DMS 273 (cell line): ENCODE data around the gene KCNAB2.
"Not testable (repeated sequence)": the region's sequence is repeated elsewhere in the genome, so short reads cannot be mapped to it uniquely, and the experiment has no call there.

Experiments used
- DNase-seq: peaks from one replicate; lab custom pipeline; 2025; ENCODE audit not compliant: unreplicated experiment; lab: John Stamatoyannopoulos, UW

Gene KCNAB2

DNA sequence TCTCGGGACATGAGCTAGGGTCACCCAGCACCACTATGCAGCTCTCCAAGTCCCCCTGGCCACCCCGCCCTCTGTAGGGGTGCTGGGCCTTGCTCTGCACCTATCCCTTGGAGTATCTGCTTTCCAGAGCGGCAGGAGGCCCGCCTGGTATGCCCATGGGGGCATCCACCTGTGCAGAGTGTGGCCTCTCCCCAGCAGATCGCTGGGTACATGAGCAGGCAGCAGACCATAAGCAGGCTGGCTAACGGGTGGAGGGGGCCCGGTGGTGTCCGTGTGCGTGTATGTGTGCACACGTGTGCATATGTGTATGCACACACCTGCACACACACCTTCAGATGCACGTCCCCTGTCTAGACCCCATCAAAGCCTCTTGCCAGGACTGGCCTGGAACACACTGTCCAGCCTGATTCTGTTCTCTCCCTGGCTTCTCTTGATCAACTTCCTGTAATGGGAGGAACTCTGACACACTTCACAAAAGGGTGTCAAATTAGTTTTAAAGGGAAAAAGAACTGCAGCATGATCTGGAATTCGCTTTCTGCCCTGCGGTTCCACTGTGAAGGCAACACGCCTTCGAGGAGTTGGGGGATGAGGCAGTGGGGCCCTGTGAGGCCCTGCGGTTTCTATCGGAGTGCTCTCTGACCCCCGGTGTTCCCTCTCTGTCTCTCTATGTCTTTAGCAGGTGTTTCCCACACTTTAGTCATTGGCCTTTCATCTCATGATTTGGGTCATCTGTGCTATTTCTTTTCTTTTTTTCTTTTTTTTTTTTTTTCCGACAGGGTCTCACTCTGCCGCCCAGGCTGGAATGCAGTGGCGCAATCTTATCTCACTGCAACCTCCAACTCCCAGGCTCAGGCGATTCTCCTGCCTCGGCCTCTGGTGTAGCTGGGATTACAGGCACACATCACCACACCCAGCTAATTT is 36.3 kb upstream of the KCNAB2 start:
- no peak for DNase-seq

DNA sequence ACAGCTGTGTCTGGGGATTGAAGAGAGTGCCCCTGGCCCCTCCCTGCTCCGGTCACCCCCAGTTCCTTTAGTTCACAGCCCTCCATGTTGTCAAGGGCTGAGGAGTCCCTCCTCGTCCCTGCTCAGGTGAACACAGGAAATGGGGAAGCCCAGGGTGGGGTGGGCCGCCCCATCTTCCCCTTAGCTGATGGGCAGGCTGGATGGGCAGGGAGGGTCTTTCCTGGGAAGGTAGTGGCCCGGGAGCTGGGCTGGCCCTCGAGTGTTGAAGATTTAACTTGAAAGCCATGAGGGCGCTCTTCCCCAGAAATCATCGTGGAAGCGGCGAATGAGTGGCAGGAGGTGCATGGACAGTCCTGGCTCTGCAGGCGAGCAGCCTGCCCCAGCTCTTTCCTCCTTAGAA is 35.1 kb upstream of the KCNAB2 start:
- no peak for DNase-seq

DNA sequence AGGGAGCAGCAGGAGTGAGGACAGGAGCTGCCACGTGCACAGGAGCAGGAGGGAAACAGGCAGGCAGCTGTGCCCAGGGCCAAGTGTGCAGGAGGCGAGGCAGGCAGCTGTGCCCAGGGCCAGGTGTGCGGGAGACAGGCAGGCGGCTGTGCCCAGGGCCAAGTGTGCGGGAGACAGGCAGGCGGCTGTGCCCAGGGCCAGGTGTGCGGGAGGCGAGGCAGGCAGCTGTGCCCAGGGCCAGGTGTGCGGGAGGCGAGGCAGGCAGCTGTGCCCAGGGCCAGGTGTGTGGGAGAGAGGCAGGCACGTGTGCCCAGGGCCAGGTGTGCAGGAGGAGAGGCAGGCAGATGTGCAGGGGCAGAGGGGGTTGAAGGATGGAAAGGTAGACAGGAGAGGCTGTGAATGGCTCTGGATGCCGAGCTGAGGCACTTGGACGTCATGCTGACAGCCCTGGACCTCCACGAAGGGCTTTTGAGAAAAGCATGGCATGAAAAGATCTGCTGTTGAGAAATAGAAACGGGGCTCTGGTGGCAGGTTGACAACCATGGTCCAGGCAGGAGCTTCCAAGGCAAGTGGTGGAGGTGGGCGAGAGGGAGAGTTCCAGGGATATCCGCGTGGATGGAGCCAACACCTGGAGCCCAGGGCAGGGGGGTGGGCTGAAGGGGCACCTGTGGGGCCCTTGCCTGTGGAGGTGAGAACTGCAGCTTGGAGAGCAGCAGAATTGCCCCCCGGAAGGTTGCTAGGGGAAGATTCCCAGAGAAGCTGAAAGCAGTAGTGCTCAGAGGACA is 34.3 kb upstream of the KCNAB2 start:
- DNase-seq = no peak

DNA sequence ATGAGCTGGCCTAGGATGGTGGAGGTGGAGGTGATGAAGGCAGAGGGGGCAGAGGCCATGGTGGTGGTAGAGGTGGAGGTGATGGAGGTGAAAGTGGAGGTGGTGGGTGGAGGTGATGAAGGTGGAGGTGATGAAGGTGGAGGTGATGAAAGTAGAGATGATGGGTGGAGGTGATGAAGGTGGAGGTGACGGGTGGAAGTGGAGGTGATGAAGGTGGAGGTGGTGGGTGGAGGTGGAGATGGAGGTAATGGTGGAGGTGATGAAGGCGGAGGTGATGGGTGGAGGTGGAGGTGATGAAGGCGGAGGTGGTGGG is 33.8 kb upstream of the KCNAB2 start:
- DNase-seq = no peak

DNA sequence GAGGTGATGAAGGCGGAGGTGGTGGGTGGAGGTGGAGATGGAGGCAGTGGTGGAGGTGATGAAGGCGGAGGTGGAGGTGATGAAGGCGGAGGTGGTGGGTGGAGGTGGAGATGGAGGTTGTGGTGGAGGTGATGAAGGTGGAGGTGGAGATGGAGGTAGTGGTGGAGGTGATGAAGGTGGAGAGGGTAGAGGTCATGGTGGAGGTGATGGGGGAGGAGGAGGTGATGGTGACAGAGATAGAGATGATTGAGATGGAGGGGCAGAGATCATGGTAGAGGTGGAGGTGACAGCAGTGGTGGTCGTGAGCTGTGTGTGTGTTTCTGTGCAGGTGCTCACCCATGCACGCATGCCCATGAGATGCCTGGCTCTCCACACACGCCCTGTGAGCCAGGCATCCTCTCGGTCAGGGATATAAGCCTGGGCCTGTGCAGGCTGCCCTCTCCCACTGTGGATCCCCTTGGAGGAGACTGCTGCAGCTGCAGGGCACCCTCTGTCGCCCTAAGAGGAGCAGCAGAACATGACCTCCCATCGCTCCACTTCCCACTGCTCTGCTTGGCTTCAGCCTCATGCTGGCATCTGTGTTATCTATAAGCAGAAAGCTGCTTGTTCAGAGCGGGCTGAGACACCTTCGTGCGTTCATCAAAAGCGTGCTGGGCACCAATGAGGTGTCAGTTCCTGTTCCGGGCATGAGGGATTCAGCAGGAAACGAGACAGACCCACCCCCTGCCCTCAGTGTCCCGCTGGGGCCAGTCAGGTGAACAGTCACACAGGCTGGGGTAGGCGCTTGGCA is 33.0 kb upstream of the KCNAB2 start:
- no peak for DNase-seq

DNA sequence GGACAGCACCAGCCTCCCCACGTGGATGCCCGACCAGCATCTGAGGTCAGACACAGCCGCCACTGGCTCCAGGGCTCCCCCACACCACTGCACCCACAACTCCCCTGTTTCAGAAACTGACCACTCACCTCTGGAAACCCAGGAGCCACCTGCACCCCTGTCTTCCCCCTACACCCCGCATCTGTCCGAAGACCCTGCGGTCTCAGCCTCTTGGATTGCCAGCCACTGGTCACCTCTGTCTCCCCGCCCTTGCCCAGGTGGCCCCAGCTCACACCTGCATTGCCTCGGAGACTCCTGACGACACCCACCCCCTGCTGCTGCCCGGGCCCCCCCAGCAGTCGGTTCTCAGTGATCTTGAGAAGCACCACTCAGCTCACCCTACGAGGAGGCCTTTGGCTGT is 32.2 kb upstream of the KCNAB2 start:
- DNase-seq = no peak

DNA sequence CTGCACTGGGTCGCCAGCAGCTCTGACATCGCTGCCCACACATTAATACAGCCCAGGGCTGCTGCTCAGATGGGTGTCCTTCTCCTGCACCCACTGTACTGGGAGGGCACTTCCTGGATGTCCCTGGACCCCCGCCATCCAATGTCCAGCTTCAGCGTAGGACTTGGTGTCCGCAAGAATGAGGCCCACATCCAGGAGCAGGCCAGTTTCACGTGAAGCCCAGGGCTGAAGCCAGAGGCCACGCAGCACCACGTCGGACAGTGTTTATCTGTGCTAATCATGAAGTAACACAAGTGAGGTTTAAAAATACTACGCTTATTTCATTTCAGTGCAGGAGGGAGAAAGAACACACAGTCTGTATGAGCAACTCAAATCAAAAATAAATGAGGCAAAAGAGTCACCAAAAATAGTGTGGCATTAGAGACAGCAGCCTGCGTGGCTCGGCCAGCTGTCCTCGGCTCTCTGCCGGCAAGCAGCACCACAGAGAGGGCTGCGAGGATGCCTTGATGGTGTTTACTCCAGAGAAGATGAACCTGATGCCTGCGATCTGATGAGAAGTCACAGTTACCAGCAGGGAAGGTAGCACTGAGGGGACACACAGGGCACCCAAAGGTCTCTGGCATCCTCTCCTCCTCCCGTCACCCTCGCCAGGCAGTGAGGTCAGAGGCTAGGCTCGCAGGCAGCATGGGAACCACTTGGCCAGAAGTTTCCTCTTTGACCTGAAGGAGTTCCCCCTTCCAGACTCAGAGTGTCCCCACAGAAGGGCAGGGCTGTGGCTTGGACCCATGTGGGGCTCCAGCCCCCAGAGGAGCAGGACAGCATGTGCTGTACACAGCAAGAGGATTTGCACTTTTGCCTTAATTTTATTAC is 31.3 kb upstream of the KCNAB2 start:
- no peak for DNase-seq

DNA sequence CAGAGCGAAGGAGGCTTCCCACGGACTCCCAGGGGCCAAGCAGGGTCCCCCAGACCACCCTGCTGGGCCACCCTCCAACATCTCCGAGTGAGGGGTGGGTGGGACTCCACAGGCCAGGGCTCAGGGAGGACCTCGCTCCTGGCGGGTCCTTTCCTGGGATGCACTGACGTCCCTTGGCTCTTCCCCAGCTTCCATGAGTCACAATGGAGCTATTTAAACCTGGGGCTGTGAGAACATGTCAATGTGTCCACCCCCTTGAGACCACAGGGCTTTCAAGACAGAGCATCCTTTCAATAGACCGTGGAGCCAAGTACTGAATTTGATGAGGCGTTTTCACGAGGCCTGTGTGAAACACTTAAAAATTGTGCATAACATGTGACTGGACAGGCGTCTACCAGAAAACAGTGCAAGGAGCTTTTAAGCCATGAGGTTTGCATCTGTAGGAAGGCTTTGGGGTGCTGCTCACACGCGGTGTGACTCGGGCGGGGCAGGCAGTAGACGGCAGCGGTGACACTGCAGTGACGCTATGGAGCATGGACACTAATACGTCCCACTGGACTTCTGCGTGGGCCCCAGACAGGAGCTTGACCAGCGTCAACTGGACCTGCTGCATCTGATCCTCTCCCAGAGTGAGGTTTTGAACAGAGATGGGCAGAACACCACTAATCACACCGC is 29.4 kb upstream of the KCNAB2 start:
- no peak for DNase-seq

DNA sequence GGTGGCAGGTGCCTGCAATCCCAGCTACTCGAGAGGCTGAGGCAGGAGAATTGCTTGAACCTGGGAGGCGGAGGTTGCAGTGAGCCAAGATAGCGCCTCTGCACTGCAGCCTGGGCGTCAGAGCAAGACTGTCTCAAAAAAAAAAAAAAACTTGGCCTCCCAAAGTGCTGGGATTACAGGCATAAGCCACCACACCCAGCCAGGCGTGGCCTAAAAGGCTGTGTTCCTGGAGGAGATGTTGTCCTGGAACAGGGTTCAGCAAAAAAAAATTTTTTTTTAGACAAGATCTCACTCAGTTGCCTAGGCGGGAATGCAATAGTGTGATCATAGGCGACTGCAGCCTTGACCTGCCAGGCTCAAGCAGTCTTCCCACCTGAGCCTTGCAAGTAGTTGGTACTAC is 28.0 kb upstream of the KCNAB2 start:
- DNase-seq = not testable (repeated sequence)

DNA sequence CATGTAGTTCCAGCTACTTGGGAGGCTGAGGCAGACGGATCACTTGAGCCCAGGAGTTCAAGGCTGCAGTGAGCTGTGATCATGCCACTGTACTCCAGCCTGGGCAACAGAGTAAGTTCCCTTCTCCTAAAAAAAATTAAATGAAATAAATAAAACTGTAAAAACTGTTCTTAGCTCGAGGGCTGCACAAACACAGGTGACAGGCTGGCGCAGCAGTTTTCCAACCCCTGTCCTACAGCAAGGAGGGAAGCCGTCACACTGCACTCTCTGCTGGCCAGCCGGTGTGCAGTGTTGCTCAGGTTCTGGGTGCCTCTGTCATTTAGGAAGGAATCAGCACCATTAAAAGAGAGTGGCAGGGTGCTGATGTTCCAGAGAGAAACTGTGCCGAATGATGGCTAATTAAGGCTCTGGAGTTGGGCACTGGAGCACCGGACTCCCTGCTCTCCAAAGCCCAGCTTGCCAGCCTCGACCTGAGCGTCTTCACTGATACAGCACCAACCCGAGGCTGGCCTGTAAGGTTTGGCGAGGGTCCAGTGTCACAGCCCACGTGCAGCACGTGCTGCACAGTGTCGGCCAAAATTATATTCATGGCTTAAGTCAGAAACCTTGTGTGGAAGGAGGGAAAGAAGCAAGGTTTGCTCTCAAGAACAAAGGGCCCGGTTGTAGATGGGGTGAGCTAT is 26.4 kb upstream of the KCNAB2 start:
- no peak for DNase-seq

DNA sequence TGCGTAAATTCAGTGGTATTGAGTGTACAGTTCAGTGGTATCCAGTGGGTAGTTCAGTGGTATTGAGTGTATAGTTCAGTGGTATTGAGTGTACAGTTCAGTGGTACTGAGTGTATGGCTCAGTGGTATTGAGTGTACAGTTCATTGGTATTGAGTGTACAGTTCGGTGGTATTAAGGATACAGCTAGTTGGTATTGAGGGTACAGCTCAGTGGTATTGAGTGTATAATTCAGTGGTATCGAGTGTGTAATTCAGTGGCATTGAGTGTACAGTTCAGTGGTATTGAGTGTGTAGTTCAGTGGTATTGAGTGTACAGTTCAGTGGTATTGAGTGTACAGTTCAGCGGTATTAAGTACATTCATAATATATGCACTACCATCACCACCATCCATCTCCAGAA is 23.5 kb upstream of the KCNAB2 start:
- no peak for DNase-seq

DNA sequence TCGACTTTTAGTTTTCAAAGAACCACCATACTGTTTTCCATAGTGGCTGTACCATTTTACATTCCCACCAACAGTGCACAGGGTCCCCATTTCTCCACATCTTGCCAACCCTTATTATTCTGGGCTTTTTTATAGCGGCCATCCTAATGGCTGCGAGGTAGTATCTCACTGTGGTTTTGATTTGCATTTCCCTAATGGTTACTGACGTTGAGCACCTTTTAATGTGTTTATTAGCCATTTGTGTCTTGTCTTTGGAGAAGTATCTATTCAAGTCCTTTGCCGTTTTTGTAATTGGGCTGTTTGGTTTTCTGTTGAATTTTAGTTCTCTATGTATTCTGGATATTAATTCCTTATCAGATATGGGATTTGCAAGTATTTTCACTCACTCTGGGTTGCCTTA is 22.3 kb upstream of the KCNAB2 start:
- no peak for DNase-seq

DNA sequence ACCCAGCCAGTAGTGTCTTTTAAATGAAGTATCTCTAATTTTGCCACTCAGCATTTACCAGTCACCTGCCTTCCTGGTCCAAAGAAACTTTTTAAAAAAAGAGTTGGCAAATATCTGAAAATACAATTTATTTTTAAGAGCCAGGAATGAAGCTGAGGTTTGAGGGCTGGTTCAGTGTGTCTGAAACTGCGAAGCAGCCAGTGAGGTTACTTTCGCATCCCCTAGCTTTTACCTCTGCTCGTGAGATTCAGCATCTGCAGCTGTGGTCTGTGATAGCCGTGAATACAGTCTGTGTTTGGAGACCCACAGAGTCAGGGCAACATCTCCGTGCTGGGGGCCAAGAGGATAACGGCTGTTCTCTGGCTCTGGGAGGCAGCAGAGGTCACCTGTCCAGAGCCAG is 21.3 kb upstream of the KCNAB2 start:
- DNase-seq = no peak

DNA sequence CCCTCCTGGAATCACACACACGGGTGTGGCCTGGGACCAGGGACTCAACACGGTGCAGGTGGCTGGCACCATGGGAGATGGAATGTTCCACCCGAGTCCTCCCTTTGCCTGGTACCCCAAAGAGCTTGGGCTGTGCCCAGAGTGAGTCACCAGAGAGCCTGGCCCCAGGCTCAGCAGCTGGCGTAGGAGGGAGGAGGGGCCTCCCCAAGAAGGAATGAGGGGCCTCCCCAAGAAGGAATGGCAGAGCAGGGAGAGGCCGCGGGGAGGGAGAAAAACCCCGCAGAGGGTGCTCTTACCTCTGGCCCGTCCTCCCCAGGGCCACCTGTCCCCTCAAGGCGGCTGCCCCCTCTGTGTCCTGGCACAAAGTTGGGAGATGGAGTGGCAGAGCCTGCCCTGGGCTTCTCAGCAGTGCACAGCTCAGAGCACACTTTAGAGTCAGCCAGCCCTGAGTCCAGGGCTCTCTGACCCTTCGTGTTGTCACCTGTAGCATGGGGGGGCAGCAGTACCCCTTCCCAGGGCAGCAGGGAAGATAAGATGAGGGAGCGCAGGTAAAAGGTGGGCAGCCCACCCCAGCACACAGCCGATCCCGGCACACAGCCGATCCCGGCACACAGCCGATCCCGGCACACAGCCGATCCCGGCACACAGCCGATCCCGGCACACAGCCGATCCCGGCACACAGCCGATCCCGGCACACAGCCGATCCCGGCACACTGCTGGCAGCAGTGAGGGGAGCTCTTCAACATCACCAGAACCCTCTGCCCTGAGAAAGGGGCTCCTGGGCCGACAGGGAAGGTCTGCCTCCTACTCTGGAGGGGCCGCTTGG is 20.2 kb upstream of the KCNAB2 start:
- DNase-seq = peak; percentile 47

DNA sequence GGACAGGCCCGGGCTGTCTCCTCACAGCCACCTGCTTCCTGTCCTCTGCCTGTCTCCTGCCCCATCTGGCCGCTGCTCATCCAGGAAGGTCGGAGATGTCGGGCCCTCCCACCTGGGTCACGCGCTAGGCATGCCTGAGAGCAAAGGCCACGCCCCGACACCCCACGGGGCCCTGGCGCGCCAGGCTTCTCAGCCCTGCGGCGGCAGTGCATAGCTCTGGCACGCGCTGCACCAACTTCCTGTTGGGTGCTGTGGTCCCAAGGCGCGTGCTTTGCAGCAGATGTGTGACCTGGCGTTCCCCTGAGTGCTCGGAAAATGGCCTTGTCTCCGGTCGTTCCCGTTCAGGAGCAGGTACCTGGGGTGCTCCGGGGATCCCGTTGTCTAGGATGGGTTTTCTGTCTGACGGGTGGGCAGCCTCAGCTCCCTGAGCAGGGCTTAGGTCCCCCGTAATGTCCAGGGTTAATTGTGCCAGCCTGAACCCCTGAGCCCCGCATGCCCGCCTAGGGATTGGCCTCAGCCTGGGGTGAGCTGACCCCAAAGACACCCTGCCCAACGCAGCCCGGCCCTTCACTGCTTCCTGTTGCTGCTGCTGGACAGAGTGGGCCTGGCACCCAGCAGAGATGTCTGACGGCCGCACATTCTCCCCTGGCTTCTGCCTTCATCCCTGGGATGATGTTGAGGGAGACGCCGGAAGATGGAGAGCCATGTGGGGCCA is 19.4 kb upstream of the KCNAB2 start:
- peak; percentile 93 for DNase-seq

DNA sequence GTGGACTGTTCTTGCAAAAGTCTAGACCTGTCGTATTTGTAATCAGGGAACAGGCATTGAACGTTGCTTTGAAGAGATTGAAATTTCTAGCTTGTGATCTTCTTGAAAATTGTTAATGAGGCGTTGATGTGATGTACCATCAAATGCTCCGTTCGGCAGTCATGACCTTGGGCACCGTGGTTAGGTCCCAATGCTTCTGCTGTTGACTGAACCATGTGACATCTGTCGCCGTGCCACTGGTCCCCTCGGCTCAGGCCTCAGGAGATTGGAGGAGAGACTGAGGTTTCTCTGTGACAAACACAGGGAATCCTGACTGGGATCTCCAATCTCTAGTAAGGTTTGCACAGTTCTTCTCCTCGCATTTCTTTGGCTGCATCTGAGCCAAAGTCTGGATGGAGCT is 18.1 kb upstream of the KCNAB2 start:
- no peak for DNase-seq

DNA sequence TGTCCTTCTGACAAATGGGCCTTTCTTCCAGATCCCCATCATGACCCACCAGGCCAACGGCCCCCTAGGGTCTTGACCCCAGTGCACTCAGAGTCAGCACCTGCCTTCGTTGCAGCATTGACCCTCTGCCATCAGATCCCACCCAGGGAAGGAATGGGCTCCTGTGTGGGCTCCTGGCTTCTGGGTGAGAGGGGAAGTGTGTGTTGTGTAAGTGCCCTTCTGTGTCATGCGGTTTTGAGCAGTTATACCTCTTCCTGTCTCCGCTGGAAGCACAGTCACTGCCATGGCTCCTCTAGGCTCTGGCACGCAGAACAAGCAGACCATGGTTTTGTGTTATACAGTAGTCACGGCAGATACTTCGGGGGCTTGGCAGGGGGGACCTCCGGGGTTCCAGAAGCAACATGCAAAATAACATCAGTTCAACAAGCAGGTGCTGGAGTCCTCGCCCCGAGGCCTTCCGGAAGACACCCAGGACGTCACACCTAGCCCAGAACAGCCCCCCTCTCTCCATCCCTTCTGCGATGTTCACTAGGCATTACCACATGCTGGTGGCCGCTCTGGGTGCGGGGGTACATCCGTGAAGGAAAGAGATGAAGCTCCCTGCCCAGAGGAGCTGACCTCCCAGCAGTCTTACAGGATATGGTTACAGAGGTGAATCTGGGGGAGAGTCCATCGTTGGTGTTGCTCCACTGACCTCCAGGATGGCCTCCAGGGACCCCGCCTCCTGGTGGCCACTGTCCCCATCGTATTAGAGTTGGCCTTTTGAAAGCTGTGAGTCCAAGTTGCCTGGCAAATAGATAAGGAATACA is 17.4 kb upstream of the KCNAB2 start:
- no peak for DNase-seq
